ENCODE results near the gene MDM4.

MDM4 gene

GRCh38 chr1:204580862-204581261, 64.7 kb downstream of the MDM4 start:
- H3K27ac ChIP-seq = no peak overlapping the region
- DNase-seq (ENCODE audit: low spot score) = no peak
- TF ChIP-seq CTCF (IDR thresholded peaks at IDR 0.05) = no peak

GRCh38 chr1:204581759-204582158, 65.6 kb downstream of the MDM4 start:
- Histone ChIP-seq H3K27ac (no peak overlapping the region), H3K4me3 (no peak overlapping the region)
- no peak for TF ChIP-seq CTCF (IDR thresholded peaks at IDR 0.05)
- no peak for DNase-seq (ENCODE audit: low spot score)

More at GRCh38 chr1:204580862-204581261, 64.7 kb downstream of the MDM4 start:
- no peak overlapping the region for H3K4me3 ChIP-seq

GRCh38 chr1:204583909-204584632, 67.9 kb downstream of the MDM4 start:
- Histone ChIP-seq H3K27ac (no peak overlapping the region), H3K4me3 (no peak overlapping the region)
- DNase-seq (ENCODE audit: low spot score) = no peak
- no peak for TF ChIP-seq CTCF (IDR thresholded peaks at IDR 0.05)

- DNase-seq (ENCODE audit: low spot score) = no peak
- TF ChIP-seq CTCF (IDR thresholded peaks at IDR 0.05) = no peak
- H3K27ac ChIP-seq = no peak overlapping the region
- H3K4me3 ChIP-seq = no peak overlapping the region
Observed at GRCh38 chr1:204584699-204585372, 68.6 kb downstream of the MDM4 start.

- no peak for TF ChIP-seq CTCF (IDR thresholded peaks at IDR 0.05)
- no peak overlapping the region for H3K4me3 ChIP-seq
- H3K27ac ChIP-seq = no peak overlapping the region
- DNase-seq (ENCODE audit: low spot score) = no peak
Observed at GRCh38 chr1:204587621-204588020, 71.4 kb downstream of the MDM4 start.

GRCh38 chr1:204588826-204589225, 72.6 kb downstream of the MDM4 start:
- DNase-seq (ENCODE audit: low spot score) = no peak
- TF ChIP-seq CTCF (IDR thresholded peaks at IDR 0.05) = no peak
- Histone ChIP-seq H3K27ac (no peak overlapping the region), H3K4me3 (no peak overlapping the region)

Data from coronary artery (tissue), 2 donors.